ENCODE measurements around the gene YPEL4. TPM values are rescaled to one million over a fixed set of nuclear protein-coding genes. Genes with fewer than 3 reads are reported as not detected.

Gene YPEL4
- total RNA-seq, 1 experiment from 2014 or later = 0.32 TPM

- ChIA-PET RAD21 (ENCODE audit: low non-redundant PET in 1 of 2, low total read pairs in 2 of 2, uncharacterized antibody in 2 of 2, unreplicated experiment in 2 of 2) (no interaction called here), POLR2A (no interaction called here)
- no peaks in the 10 kb centered on the region for H3K9me2 ChIP-seq (ENCODE audit: insufficient read depth)
Measured at GRCh38 chr11:57599381-57599780, 50.3 kb downstream of the YPEL4 start.

More at GRCh38 chr11:57599381-57599780, 50.3 kb downstream of the YPEL4 start:
- Histone ChIP-seq H4K20me1 (ENCODE audit: insufficient read depth) (no peaks in the 10 kb centered on the region), H3K36me3 (ENCODE audit: control insufficient read depth in 1 of 2, insufficient read depth in 2 of 2, low read length in 2 of 2) (no peaks in the 10 kb centered on the region), H3K4me1 (ENCODE audit: control insufficient read depth in 1 of 2, insufficient read depth in 2 of 2, low read length in 2 of 2) (peaks cover 0 to 10% of the 10 kb centered on the region in 2 experiments; a peak in 2 of 4 replicates), H3K27ac (ENCODE audit: low read depth, low read length) (no peak overlapping the region), H3K4me2 (ENCODE audit: low read length) (no peak overlapping the region), H3K4me3 (replicated peaks in 1 of 2; ENCODE audit: low read depth in 1 of 2, low read length in 2 of 2) (no peak overlapping the region), H3K79me2 (ENCODE audit: insufficient read depth, low read length) (no peaks in the 10 kb centered on the region), H3K27me3 (ENCODE audit: insufficient read depth, low read length) (no peaks in the 10 kb centered on the region), H3K9me3 (ENCODE audit: control insufficient read depth in 1 of 2, insufficient read depth in 1 of 2, low read depth in 1 of 2, low read length in 2 of 2) (no peaks in the 10 kb centered on the region), H3K9ac (ENCODE audit: low read length) (no peak overlapping the region), H2AFZ (ENCODE audit: low read depth, low read length, poor library complexity, severe bottlenecking) (no peak overlapping the region)
- BruUV-seq (replicated peaks) = no TSS peak
- intact Hi-C loops (cut with micrococcal nuclease) = no loop called here
- CTCF ChIA-PET = no interaction called here
- ATAC-seq (no peak), DNase-seq (ENCODE audit: low read depth, low spot score) (no peak)
- TF ChIP-seq EZH2 (IDR thresholded peaks at IDR 0.05) (no peak), CEBPB (IDR thresholded peaks at IDR 0.05; ENCODE audit: low read depth) (no peak), FOSL1 (IDR thresholded peaks at IDR 0.05; ENCODE audit: low read depth) (no peak), POLR2A (IDR thresholded peaks at IDR 0.05; ENCODE audit: borderline replicate concordance, extremely low read depth, insufficient read depth, insufficient read length) (no peak), ZNF274 (IDR thresholded peaks at IDR 0.05; ENCODE audit: low read depth, low read length) (no peak), CBX3 (IDR thresholded peaks at IDR 0.05; ENCODE audit: low read depth) (no peak), ZFX (IDR thresholded peaks at IDR 0.05) (no peak), REST (IDR thresholded peaks at IDR 0.05; ENCODE audit: low read depth) (no peak), YY1 (IDR thresholded peaks at IDR 0.05; ENCODE audit: extremely low read depth, insufficient replicate concordance, low read depth, low read length) (no peak), SIN3A (IDR thresholded peaks at IDR 0.05; ENCODE audit: low read depth) (no peak), POLR2AphosphoS5 (IDR thresholded peaks at IDR 0.05; ENCODE audit: low read depth, low read length) (no peak), SP1 (IDR thresholded peaks at IDR 0.05; ENCODE audit: low read depth) (no peak), EGR1 (IDR thresholded peaks at IDR 0.05; ENCODE audit: low read depth) (no peak), EZH2phosphoT487 (IDR thresholded peaks at IDR 0.05; ENCODE audit: borderline replicate concordance) (no peak), MAX (IDR thresholded peaks at IDR 0.05) (no peak), TCF7L2 (IDR thresholded peaks at IDR 0.05; ENCODE audit: borderline replicate concordance, extremely low read depth, insufficient read depth, insufficient read length) (no peak)
- TF ChIP-seq, protein P1, sequence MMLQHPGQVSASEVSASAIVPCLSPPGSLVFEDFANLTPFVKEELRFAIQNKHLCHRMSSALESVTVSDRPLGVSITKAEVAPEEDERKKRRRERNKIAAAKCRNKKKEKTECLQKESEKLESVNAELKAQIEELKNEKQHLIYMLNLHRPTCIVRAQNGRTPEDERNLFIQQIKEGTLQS (IDR thresholded peaks at IDR 0.05) = no peak
- TF ChIP-seq, protein P2, sequence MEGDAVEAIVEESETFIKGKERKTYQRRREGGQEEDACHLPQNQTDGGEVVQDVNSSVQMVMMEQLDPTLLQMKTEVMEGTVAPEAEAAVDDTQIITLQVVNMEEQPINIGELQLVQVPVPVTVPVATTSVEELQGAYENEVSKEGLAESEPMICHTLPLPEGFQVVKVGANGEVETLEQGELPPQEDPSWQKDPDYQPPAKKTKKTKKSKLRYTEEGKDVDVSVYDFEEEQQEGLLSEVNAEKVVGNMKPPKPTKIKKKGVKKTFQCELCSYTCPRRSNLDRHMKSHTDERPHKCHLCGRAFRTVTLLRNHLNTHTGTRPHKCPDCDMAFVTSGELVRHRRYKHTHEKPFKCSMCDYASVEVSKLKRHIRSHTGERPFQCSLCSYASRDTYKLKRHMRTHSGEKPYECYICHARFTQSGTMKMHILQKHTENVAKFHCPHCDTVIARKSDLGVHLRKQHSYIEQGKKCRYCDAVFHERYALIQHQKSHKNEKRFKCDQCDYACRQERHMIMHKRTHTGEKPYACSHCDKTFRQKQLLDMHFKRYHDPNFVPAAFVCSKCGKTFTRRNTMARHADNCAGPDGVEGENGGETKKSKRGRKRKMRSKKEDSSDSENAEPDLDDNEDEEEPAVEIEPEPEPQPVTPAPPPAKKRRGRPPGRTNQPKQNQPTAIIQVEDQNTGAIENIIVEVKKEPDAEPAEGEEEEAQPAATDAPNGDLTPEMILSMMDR (IDR thresholded peaks at IDR 0.05 in 2 of 3, conservative IDR thresholded peaks at IDR 0.05 in 1 of 3; ENCODE audit: borderline replicate concordance in 1 of 3, insufficient read depth in 1 of 3, low read depth in 2 of 3, low read length in 2 of 3) = no peak

Measured in HCT116 (cell line).